Measurements from ENCODE around the gene PRCC. TPM values are rescaled to one million over a fixed set of nuclear protein-coding genes. Genes with fewer than 3 reads are reported as not detected.

The PRCC gene
- total and polyA plus RNA-seq, 10 donors, result 39.1 to 64.6 (median 55.7) TPM

DNA sequence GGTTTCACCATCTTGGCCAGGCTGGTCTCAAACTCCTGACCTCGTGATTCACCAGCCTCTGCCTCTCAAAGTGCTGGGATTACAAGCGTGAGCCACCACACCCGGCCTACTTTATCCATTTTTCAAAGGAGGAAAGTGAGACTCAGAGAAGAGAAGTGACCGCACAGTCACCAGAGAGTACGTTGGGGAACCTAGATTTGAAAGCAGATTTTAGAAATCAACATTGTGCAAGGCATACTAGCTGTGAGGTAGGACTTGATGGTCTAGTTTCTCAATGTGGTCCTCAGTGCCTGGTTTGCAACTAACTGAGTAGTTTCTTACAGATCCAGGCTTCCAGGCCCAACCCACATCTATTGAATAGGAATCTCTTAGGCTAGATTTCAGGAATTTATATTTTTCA, 1.7 kb upstream of the PRCC start:
- Histone ChIP-seq H3K9me3 (no peaks in the 10 kb centered on the region), H3K27me3 (replicated peaks in 1 of 7) (no peaks in the 10 kb centered on the region), H3K36me3 (peaks cover 0 to 8% (median 3%) of the 10 kb centered on the region in 6 donors), H3K4me3 (peak overlapping the region in 3 of 8 donors; percentile 55 to 96 (median 82)), H3K27ac (peak overlapping the region in 4 of 8 donors; percentile 90 to 97 (median 96)), H3K4me1 (peaks cover 26 to 43% (median 40%) of the 10 kb centered on the region in 6 donors)
- TF ChIP-seq POLR2AphosphoS5 (IDR thresholded peaks at IDR 0.05) (no peak), CTCF (IDR thresholded peaks at IDR 0.05 in 8 of 11, conservative IDR thresholded peaks at IDR 0.05 in 3 of 11) (no peak), POLR2A (IDR thresholded peaks at IDR 0.05) (no peak)
- DNase-seq, result no peak
- intact Hi-C loops (cut with DNase I; ENCODE audit: low total_unique reads), result no loop called here
- 60 to 94% (median 81%) methylated on average over 5 of the region's 5 CpGs for WGBS, 5 donors

- Histone ChIP-seq H3K4me3 (peak overlapping the region; percentile 37 to 96 (median 76)), H3K9me3 (no peaks in the 10 kb centered on the region), H3K36me3 (peaks cover 0 to 16% (median 4%) of the 10 kb centered on the region in 6 donors), H3K27me3 (replicated peaks in 1 of 7) (no peaks in the 10 kb centered on the region), H3K27ac (peak overlapping the region; percentile 69 to 97 (median 94)), H3K4me1 (peaks cover 33 to 51% (median 48%) of the 10 kb centered on the region in 6 donors)
- DNase-seq, result peak; percentile 84
- peak in 1 of 3 donors; percentile 50 for TF ChIP-seq POLR2A (IDR thresholded peaks at IDR 0.05)
- no peak for TF ChIP-seq POLR2AphosphoS5 (IDR thresholded peaks at IDR 0.05)
- TF ChIP-seq CTCF (IDR thresholded peaks at IDR 0.05 in 8 of 11, conservative IDR thresholded peaks at IDR 0.05 in 3 of 11), result peak in 2 of 11 experiments; percentile 1 to 5
- intact Hi-C loops (cut with DNase I; ENCODE audit: low total_unique reads), result no loop called here
- 8 to 10% (median 9%) methylated on average over 14 of the region's 14 CpGs for WGBS, 5 donors
Measured at GRCh38 chr1:156766298-156767100, 836 bp upstream of the PRCC start.

- DNase-seq, result peak; percentile 90
- intact Hi-C loops (cut with DNase I; ENCODE audit: low total_unique reads), result no loop called here
- peaks cover 33 to 66% (median 58%) of the 10 kb centered on the region in 6 donors for H3K4me1 ChIP-seq
- H3K27me3 ChIP-seq (replicated peaks in 1 of 7), result no peaks in the 10 kb centered on the region
- TF ChIP-seq POLR2AphosphoS5 (IDR thresholded peaks at IDR 0.05), result no peak
- TF ChIP-seq CTCF (IDR thresholded peaks at IDR 0.05 in 8 of 11, conservative IDR thresholded peaks at IDR 0.05 in 3 of 11), result no peak
- TF ChIP-seq POLR2A (IDR thresholded peaks at IDR 0.05), result no peak
- H3K36me3 ChIP-seq, result peaks cover 0 to 31% (median 4%) of the 10 kb centered on the region in 6 donors
- 0 to 2% (median 1%) methylated on average over 13 to 31 of the region's 31 CpGs for WGBS, 5 donors
- H3K4me3 ChIP-seq, result peak overlapping the region; percentile 58 to 96 (median 78)
- H3K9me3 ChIP-seq, result no peaks in the 10 kb centered on the region
- peak overlapping the region; percentile 76 to 97 (median 94) for H3K27ac ChIP-seq
Measured at GRCh38 chr1:156767879-156768604, 707 bp downstream of the PRCC start.

All from spleen (tissue), 11 donors.